GM12873 (cell line): ENCODE measurements around the gene SLC16A13.

Experiments used
- CTCF ChIP-seq: IDR thresholded peaks from 2 replicates; pipeline ENCODE4 v1.5.1; 2012; ENCODE audit warnings: low read depth, mild to moderate bottlenecking, moderate library complexity, low read length, control low read depth; ENCODE audit not compliant: insufficient read depth; ENCODE audit errors: missing control alignments

The SLC16A13 gene

GRCh38 chr17:7016418-7016817 is 19.4 kb upstream of the SLC16A13 start:
- no peak for TF ChIP-seq CTCF

- no peak for TF ChIP-seq CTCF
These were observed 18.7 kb upstream of the SLC16A13 start for GRCh38 chr17:7016886-7017826.

- TF ChIP-seq CTCF = no peak
These were observed 18.0 kb upstream of the SLC16A13 start for GRCh38 chr17:7017827-7018200.

- TF ChIP-seq CTCF = no peak
These were observed 17.4 kb upstream of the SLC16A13 start for GRCh38 chr17:7018331-7018964.

GRCh38 chr17:7019367-7019766 is 16.4 kb upstream of the SLC16A13 start:
- TF ChIP-seq CTCF = no peak

- TF ChIP-seq CTCF = no peak
These were observed 15.8 kb upstream of the SLC16A13 start for GRCh38 chr17:7019839-7020519.
